Caki2 (cell line): ENCODE results near the gene FUOM. TPM values are rescaled to one million over a fixed set of nuclear protein-coding genes. Genes with fewer than 3 reads are reported as not detected.

ENCODE experiments used
- DNase-seq: peaks from one replicate; pipeline ENCODE4 v3.0.0-alpha.2; 2015; ENCODE audit warnings: low read depth
- in situ Hi-C: cut with HindIII; loops from 2 replicates; pipeline ENCODE4 v1.10.0; 2016; ENCODE audit warnings: low sequenced_read_pairs, low pct_unique_long_range_greater_than_20kb, mixed read lengths
- total RNA-seq: library from RNA; depleted of rRNA; stranded (reverse); fragments of >200 nt; shearing (Covaris generic); gene quantifications from 2 replicates; pipeline ENCODE4 v1.2.3, GENCODE V29; 2014; ENCODE audit warnings: low replicate concordance; rRNA removed

FUOM gene
- total RNA-seq, 1 experiment from 2014 or later: 38.3 TPM

DNA sequence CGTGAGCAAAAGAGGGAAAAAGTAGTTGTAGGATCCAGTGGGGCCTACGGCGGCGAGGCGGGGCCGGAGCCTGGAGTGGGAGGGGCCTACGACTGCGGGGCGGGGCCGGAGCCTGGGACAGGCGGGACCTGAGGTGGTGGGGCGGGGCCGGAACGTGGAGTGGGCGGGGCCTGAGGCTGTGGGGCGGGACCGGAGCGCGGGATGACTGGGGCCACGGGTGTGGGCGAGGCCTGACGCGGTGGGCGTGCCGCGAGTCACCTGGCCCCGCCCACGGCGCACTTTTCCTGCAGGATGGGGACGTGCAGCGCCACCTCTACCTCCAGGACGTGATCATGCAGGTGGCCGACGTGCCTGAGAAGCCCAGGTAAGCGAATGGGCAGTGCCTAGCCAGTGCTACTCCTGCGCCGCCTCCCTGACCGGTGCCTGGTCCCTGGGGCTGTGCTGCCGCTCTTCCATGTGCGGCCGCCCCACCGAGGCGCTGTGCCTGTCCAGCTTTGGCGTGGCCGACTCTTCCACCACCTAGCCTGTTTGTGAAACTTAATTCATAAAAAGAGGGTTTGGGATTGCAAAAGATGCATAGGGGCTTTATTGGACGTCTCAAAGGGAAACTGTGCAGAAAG lies 48.6 kb downstream of the FUOM start:
- peak; percentile 83 for DNase-seq

DNA sequence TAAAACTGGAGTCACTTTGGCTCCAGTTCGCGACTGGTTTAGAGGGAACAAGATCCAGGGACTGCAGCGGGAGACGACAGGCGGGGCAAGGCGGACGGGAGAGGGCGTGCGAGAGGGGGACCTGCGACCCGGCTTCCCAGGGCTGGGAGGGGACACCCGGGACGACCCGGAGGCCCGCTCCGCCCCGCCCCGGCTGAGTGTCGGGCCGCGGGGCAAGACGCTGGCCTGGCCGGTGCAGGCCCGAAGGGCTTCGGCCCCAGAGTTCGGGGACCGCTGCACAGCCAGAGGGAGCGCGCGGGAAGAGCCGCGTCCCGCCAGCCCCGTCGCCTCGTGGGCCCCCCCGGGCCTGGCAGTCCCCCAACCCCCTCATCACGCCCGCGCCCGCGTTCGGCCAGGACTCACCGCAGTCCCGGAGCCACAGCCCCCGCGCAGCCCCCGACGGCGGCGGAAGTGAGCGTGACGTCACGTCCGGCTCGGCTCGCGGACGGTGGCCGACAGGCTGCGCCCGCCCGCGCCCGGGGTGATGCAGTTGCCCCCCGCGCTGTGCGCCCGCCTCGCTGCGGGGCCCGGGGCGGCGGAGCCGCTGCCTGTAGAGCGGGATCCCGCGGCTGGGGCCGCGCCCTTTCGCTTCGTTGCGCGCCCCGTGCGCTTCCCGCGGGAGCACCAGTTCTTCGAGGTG lies 49.3 kb downstream of the FUOM start, which contains the start of the genes TUBGCP2 and ZNF511:
TSS of gene TUBGCP2 (minus strand) at position 452 of the 679 bp plus-strand sequence. CDS start 5,931 bp downstream, outside the sequence.
TSS of gene ZNF511 (plus strand) at position 494 of the 679 bp plus-strand sequence. CDS start at position 524, 30 bp downstream.
- in situ Hi-C loops: no loop called here
- peak; percentile 83 for DNase-seq

More for the DNA sequence above, 48.6 kb downstream of the FUOM start:
- in situ Hi-C loops: no loop called here

DNA sequence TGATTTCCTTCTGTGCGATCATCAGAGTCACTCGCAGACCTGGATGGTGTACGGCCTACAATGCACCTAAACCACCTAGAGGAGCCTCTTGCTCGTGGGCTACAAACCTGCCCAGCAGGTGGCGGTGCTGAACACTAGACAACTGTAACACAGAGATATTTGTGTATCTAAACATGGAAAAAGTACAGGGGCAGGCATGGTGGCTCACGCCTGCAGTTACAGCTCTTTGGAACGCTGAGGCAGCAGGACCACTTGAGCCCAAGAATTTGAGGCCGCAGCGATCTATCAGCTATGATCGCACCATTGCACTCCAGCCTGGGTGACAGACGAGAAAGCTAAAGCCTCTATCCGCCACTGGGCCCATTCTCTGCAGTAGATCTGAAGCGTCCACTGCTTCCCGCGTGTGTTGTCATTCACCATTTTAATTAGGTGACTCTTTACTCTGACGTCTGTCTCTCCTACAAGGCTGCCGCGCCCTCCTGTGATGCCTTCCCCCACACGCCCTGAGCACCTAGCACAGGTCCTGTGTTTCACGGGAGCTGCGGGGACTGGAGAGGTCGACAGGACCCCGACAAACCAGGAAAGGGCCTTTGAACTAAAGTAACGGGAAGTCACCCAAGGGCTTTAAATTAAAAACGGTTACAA lies 49.9 kb downstream of the FUOM start:
- in situ Hi-C loops: no loop called here

DNA sequence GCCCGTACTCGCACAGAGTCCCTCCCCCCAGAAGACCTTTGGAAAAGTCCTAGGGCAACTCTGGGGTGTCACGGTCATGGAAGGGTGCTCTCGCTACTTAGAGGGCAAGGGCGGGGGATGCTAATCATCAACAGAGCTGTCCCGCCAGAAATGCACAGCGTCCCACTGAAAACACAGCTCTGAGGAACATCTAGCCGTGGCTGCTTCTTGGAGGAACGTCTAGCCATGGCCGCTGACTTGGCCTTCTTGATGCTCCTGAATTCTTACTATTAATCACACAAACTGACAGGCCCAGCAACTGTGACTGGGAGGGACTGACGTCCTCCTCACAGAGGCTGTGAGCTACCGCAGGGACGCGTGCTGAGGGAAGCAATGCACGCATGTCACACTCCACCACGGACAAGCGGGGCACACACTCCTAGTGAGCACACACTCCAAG lies 50.9 kb downstream of the FUOM start:
- in situ Hi-C loops: no loop called here
- peak; percentile 77 for DNase-seq

More for the DNA sequence above, 49.9 kb downstream of the FUOM start:
- peak; percentile 74 for DNase-seq

DNA sequence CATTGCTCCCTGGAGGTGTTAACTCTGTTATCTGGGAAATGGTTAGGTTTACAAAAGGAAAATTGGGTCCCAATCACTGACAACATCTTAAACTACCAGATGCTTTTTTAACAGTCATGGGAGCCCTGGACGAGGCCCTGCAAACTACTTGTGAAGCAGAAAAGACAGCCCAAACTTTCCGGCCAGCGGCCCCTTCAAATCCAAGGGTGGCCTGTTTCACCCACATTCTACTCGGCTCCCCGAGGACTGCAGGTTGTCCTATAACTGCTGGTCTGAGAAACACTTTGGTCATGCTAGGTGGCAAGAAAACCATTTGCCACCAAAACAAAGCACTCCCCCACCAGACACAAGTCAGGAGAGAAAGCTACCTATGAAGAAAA lies 51.7 kb downstream of the FUOM start:
- DNase-seq: no peak
- in situ Hi-C loops: no loop called here

Other genes with a start within 250 kb of the FUOM start
- 0.90 and 1.1 TPM in 2 replicates for gene KNDC1, start 197.8 kb downstream of the FUOM start, total RNA-seq
- gene UTF1, start 127.8 kb downstream of the FUOM start, total RNA-seq: not detected in 2 replicates
- not detected in 2 replicates for gene VENTX, start 120.2 kb downstream of the FUOM start, total RNA-seq
- 0.55 and 2.9 TPM in 2 replicates for gene ADAM8, start 81.2 kb downstream of the FUOM start, total RNA-seq
- gene TUBGCP2, start 49.1 kb downstream of the FUOM start, total RNA-seq: 73.2 and 76.2 TPM in 2 replicates
- 74.5 and 97.5 TPM in 2 replicates for gene ZNF511, start 49.1 kb downstream of the FUOM start, total RNA-seq
- gene CALY, start 21.1 kb downstream of the FUOM start, total RNA-seq: not detected in 2 replicates
- not detected in 2 replicates for gene PRAP1, start 10.6 kb downstream of the FUOM start, total RNA-seq
- 95.9 and 100 TPM in 2 replicates for gene ECHS1, start 15.3 kb upstream of the FUOM start, total RNA-seq
- gene PAOX, start 21.2 kb upstream of the FUOM start, total RNA-seq: 12.1 and 16.9 TPM in 2 replicates
- gene MTG1, start 36.1 kb upstream of the FUOM start, total RNA-seq: 65.6 and 75.7 TPM in 2 replicates
- gene SPRN, start 66.6 kb upstream of the FUOM start, total RNA-seq: not detected in 2 replicates
- 0.27 TPM in 1 of 2 replicates, not detected in the other for gene SCART1, start 95.9 kb upstream of the FUOM start, total RNA-seq
- gene CYP2E1, start 169.3 kb upstream of the FUOM start, total RNA-seq: not detected in 2 replicates
- gene SYCE1, start 207.6 kb upstream of the FUOM start, total RNA-seq: not detected in 2 replicates